Right atrium auricular region (tissue), 2 donors: ENCODE data around the gene SIGLEC10. TPM values are rescaled to one million over a fixed set of nuclear protein-coding genes. Genes with fewer than 3 reads are reported as not detected.
"Not testable (repeated sequence)": the region's sequence is repeated elsewhere in the genome, so short reads cannot be mapped to it uniquely, and the experiment has no call there.

Experiments used
- DNase-seq: peaks from one replicate; pipeline ENCODE4 v3.0.0-alpha.2; 2019; ENCODE audit warnings: low spot score
- H3K27ac ChIP-seq, 2 donors: fragments of 200-600 bp; sonication (generic); 1 replicate in 1 of 2; 2 replicates in 1 of 2; pipeline ENCODE4 v1.5.1; 2016 to 2019
- H3K27me3 ChIP-seq, 2 donors: fragments of 200-600 bp; sonication (generic); one replicate each; pipeline versions ENCODE4 v1.5.1 to v1.6.0; 2017 to 2019
- H3K36me3 ChIP-seq: fragments of 200-600 bp; sonication (generic); one replicate; pipeline ENCODE4 v1.5.1; 2016
- H3K4me1 ChIP-seq, 2 donors: fragments of 200-600 bp; sonication (generic); one replicate each; pipeline versions ENCODE4 v1.5.1 to v1.6.0; 2017 to 2019
- H3K4me3 ChIP-seq, 2 donors: fragments of 200-600 bp; sonication (generic); 1 replicate in 1 of 2; 2 replicates in 1 of 2; pipeline ENCODE4 v1.5.1; 2017 to 2019; ENCODE audit warnings: mild to moderate bottlenecking in 1 of 2, moderate library complexity in 1 of 2
- H3K9me3 ChIP-seq, 2 donors: fragments of 200-600 bp; sonication (generic); one replicate each; pipeline ENCODE4 v1.5.1; 2019
- total RNA-seq, 2 donors: library from RNA; depleted of rRNA; stranded (reverse); fragments of >200 nt; gene quantifications; one replicate each; pipeline ENCODE4 v1.1.0, GENCODE V29; 2016
- TF ChIP-seq, protein P1 (sequence below), 2 donors: fragments of 200-600 bp; sonication (generic); IDR thresholded peaks; one replicate each; pipeline ENCODE4 v1.5.1; 2019; ENCODE audit warnings: antibody characterized with exemption in 2 of 2

The SIGLEC10 gene
- total RNA-seq, 2 donors from 2014 or later, result 0.22 to 7.7 TPM

DNA sequence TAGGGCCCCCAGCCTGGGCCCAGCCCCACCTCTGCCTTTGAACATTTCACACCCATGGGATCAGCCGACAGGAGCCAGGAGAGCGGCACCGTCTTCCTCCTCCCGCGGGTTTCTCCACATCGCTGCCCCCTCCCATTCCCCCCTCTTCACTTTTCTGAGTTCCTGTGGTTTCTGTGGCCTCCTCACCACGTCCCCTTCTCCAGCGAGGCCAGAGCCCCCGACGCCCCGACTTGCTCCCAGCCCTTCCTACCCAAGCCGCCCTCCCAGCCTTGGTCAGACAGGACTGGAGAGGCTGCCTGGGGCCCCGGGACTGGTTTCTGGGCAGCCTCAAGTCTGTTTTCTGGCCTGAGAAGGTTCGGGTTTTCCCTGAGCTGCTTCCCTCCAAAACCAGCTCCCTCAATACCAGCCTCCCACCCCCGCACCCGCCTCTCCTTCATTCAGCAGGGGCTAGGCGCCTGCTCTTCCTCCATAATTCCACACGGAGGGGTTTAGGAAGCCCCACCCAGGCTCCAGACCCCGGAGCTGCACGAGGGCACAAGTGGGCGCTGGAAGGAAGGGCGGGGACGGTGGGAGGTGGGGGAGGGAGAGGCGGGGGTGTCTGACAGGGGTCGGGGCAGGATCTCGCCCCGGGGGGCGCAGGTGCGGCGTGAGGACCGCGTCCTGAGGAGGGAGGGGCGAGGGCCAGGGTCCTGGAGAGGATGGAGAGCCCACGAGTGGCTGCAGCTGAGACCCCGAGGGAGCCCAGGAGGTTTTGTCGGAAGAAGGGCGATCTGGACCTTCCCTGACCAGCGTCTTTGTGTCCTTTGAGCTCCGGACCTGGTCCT lies 4.0 kb upstream of the SIGLEC10 start:
- H3K27ac ChIP-seq, result no peak overlapping the region
- no peaks in the 10 kb centered on the region for H3K36me3 ChIP-seq
- DNase-seq, result no peak
- peaks cover 0 to 5% of the 10 kb centered on the region in 2 donors for H3K27me3 ChIP-seq
- TF ChIP-seq, protein P1, sequence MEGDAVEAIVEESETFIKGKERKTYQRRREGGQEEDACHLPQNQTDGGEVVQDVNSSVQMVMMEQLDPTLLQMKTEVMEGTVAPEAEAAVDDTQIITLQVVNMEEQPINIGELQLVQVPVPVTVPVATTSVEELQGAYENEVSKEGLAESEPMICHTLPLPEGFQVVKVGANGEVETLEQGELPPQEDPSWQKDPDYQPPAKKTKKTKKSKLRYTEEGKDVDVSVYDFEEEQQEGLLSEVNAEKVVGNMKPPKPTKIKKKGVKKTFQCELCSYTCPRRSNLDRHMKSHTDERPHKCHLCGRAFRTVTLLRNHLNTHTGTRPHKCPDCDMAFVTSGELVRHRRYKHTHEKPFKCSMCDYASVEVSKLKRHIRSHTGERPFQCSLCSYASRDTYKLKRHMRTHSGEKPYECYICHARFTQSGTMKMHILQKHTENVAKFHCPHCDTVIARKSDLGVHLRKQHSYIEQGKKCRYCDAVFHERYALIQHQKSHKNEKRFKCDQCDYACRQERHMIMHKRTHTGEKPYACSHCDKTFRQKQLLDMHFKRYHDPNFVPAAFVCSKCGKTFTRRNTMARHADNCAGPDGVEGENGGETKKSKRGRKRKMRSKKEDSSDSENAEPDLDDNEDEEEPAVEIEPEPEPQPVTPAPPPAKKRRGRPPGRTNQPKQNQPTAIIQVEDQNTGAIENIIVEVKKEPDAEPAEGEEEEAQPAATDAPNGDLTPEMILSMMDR (IDR thresholded peaks at IDR 0.05), result no peak
- no peaks in the 10 kb centered on the region for H3K9me3 ChIP-seq
- no peak overlapping the region for H3K4me3 ChIP-seq
- peaks cover 0 to 4% of the 10 kb centered on the region in 2 donors for H3K4me1 ChIP-seq

- H3K27ac ChIP-seq, H3K4me3 ChIP-seq, H3K9me3 ChIP-seq, H3K27me3 ChIP-seq, H3K36me3 ChIP-seq, H3K4me1 ChIP-seq, DNase-seq: not testable (repeated sequence)
These were observed 3.1 kb upstream of the SIGLEC10 start for GRCh38 chr19:51420511-51420910.

- H3K27me3 ChIP-seq, result peaks cover 0 to 5% of the 10 kb centered on the region in 2 donors
These were observed 1.3 kb upstream of the SIGLEC10 start for GRCh38 chr19:51418707-51419106.

GRCh38 chr19:51417810-51418157 lies 342 bp upstream of the SIGLEC10 start:
- TF ChIP-seq, protein P1 (IDR thresholded peaks at IDR 0.05), result no peak
- H3K36me3 ChIP-seq, result no peaks in the 10 kb centered on the region
- no peak for DNase-seq
- no peak overlapping the region for H3K4me3 ChIP-seq
- H3K9me3 ChIP-seq, result no peaks in the 10 kb centered on the region
- H3K27ac ChIP-seq, result no peak overlapping the region
- H3K4me1 ChIP-seq, result peaks cover 0 to 4% of the 10 kb centered on the region in 2 donors
- H3K27me3 ChIP-seq, result peaks cover 0 to 5% of the 10 kb centered on the region in 2 donors

More at GRCh38 chr19:51418707-51419106, 1.3 kb upstream of the SIGLEC10 start:
- H3K4me1 ChIP-seq, result peaks cover 0 to 4% of the 10 kb centered on the region in 2 donors
- no peaks in the 10 kb centered on the region for H3K36me3 ChIP-seq
- no peak overlapping the region for H3K27ac ChIP-seq
- no peak for DNase-seq
- H3K4me3 ChIP-seq, result no peak overlapping the region
- H3K9me3 ChIP-seq, result no peaks in the 10 kb centered on the region
- TF ChIP-seq, protein P1 (IDR thresholded peaks at IDR 0.05), result no peak

GRCh38 chr19:51416422-51416821 lies 1.0 kb downstream of the SIGLEC10 start:
- not testable (repeated sequence) for H3K27ac ChIP-seq, H3K27me3 ChIP-seq, H3K4me1 ChIP-seq, H3K36me3 ChIP-seq, H3K9me3 ChIP-seq, DNase-seq, H3K4me3 ChIP-seq

DNA sequence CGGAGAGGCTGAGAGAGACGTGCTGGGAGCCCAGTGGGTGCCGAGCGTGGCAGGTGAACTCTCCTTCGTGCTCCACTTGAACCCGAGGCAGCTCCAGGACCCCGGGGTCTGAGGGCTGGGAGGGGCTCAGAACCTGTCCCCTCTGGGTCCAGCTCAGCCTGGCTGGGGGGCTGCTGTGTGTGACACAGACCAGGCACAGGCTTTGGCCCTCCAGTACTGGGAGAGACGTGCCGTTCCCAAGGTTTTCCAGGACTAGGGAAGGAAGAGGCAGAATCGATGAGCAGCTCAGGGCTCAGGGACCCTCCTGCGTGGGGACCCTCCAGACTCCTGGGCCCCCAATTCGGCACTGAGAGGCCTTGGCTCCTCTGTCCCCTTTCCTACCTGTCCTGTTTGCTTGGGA lies 2.3 kb downstream of the SIGLEC10 start:
- TF ChIP-seq, protein P1 (IDR thresholded peaks at IDR 0.05), result no peak
- H3K9me3 ChIP-seq, result no peaks in the 10 kb centered on the region
- no peak for DNase-seq
- no peaks in the 10 kb centered on the region for H3K36me3 ChIP-seq
- H3K4me3 ChIP-seq, result no peak overlapping the region
- H3K27me3 ChIP-seq, result no peaks in the 10 kb centered on the region
- H3K4me1 ChIP-seq, result no peaks in the 10 kb centered on the region
- no peak overlapping the region for H3K27ac ChIP-seq
